ENCODE results near the gene RNF213. TPM values are rescaled to one million over a fixed set of nuclear protein-coding genes. Genes with fewer than 3 reads are reported as not detected.

Gene RNF213
- total RNA-seq: 111 and 153 TPM in 2 replicates

DNA sequence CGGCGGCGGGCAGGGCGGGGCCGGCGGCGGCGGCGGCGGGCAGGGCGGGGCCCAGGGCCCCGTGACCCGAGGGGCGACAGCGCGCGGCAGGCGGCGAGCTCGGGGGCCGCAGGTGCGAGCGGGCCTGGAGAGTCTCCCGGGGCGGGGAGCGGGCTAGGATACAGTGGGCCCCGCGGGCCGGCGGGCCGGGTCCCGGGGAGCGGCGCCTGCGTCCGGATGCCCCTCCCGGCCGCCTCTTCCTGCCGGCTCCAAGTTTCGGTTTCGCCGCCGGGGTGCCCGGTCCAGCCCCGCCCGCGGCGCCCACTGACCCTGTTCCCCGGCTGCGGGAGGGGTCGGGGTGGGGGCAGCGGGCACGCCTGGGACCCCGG is at the start of gene RNF213:
TSS of gene RNF213 (plus strand) at position 62 of the 368 bp plus-strand sequence. CDS start 2,830 bp downstream, outside the sequence.

GRCh38 chr17:80220054-80220735 is 40.5 kb upstream of the RNF213 start, which contains the start of the genes SGSH and SLC26A11:
Gene SGSH (minus strand): TSS chr17:80220333. CDS start chr17:80220313, 20 bp downstream.
Gene SLC26A11 (plus strand): TSS chr17:80220427. CDS start chr17:80221561, 1,134 bp downstream.

DNA sequence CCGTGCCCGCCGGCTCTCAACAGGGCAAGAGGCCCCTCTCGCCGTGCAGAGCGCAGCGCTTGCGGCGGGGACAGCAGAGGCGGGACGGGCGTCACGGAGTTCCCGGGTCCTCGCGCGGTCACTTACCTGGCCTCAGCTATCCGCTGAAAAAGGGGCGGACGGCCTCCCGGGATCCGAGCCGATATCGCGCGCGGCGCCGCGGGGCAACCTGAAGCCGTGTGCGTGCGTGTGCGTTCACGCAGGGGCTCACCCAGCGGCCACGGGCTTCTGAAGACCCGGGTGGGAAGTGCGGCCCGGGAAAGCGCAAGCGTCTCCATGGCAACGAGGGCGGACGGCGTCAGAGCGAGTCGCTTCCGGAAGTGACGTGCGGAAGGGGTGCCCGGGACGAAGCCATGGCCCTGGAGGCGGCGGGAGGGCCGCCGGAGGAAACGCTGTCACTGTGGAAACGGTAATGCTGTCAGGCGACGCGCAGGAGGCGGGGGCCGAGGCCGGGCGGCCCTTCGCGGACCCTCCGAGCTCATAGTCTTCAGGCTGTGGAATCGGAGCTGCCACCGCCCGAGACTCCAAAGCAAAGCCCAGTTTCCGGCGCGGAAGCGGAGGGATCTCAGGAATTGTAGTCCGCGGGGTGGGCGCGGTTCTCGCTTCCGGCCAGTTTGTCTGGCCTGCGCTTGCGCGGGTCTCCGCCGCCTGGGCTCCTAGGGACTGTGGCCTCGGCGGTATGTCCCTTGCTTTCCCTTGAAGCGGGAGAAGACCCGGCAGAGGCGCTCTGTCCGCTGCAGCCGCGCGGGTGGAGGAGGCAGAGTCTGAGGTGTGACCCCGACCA is 154.4 kb downstream of the RNF213 start, which contains the start of gene ENDOV:
TSS of gene ENDOV (plus strand) at position 365 of the 823 bp plus-strand sequence. CDS start at position 393, 28 bp downstream.

Other genes starting within 250 kb of the RNF213 start
- 41.0 and 51.4 TPM in 2 replicates for gene TBC1D16, start 225.0 kb upstream of the RNF213 start, total RNA-seq
- gene CCDC40, start 224.2 kb upstream of the RNF213 start, total RNA-seq: 3.5 TPM in 2 replicates
- gene GAA, start 159.3 kb upstream of the RNF213 start, total RNA-seq: 18.6 and 37.5 TPM in 2 replicates
- gene EIF4A3, start 113.7 kb upstream of the RNF213 start, total RNA-seq: 86.5 and 161 TPM in 2 replicates
- gene CARD14, start 90.8 kb upstream of the RNF213 start, total RNA-seq: 0.26 and 0.47 TPM in 2 replicates
- gene SGSH, start 40.5 kb upstream of the RNF213 start, total RNA-seq: 18.0 and 19.7 TPM in 2 replicates
- 9.9 and 10.3 TPM in 2 replicates for gene SLC26A11, start 40.4 kb upstream of the RNF213 start, total RNA-seq
- gene ENDOV, start 154.3 kb downstream of the RNF213 start, total RNA-seq: 25.6 and 30.1 TPM in 2 replicates
- 37.2 and 118 TPM in 2 replicates for gene NPTX1, start 215.8 kb downstream of the RNF213 start, total RNA-seq